ENCODE measurements around the gene TIPIN.
A peak's percentile ranks its signal among the peaks of the same experiment; 100 is the strongest.
"Not testable (repeated sequence)": the region's sequence is repeated elsewhere in the genome, so short reads cannot be mapped to it uniquely, and the experiment has no call there.

TIPIN gene

GRCh38 chr15:66356359-66357236 lies at the start of gene TIPIN:
Gene TIPIN (minus strand): TSS chr15:66356685. CDS start chr15:66352947, 3,738 bp downstream.
- peak; percentile 94 for DNase-seq (ENCODE audit: low read depth)

- DNase-seq (ENCODE audit: low read depth), result no peak
Observed at GRCh38 chr15:66405615-66406014, 49.1 kb upstream of the TIPIN start.

GRCh38 chr15:66405007-66405406 lies 48.5 kb upstream of the TIPIN start:
- DNase-seq (ENCODE audit: low read depth), result no peak

- no peak for DNase-seq (ENCODE audit: low read depth)
Observed at GRCh38 chr15:66404532-66404931, 48.0 kb upstream of the TIPIN start.

GRCh38 chr15:66404122-66404521 lies 47.6 kb upstream of the TIPIN start:
- no peak for DNase-seq (ENCODE audit: low read depth)

GRCh38 chr15:66403323-66403722 lies 46.8 kb upstream of the TIPIN start:
- no peak for DNase-seq (ENCODE audit: low read depth)

- DNase-seq (ENCODE audit: low read depth), result no peak
Observed at GRCh38 chr15:66402761-66403284, 46.3 kb upstream of the TIPIN start.

- DNase-seq (ENCODE audit: low read depth), result no peak
Observed at GRCh38 chr15:66401130-66402021, 44.9 kb upstream of the TIPIN start.

- no peak for DNase-seq (ENCODE audit: low read depth)
Observed at GRCh38 chr15:66400351-66400774, 43.9 kb upstream of the TIPIN start.

- DNase-seq (ENCODE audit: low read depth), result no peak
Observed at GRCh38 chr15:66399276-66399675, 42.8 kb upstream of the TIPIN start.

GRCh38 chr15:66394915-66395314 lies 38.4 kb upstream of the TIPIN start:
- DNase-seq (ENCODE audit: low read depth), result no peak

- DNase-seq (ENCODE audit: low read depth), result no peak
Observed at GRCh38 chr15:66394472-66394871, 38.0 kb upstream of the TIPIN start.

- DNase-seq (ENCODE audit: low read depth), result not testable (repeated sequence)
Observed at GRCh38 chr15:66393037-66393436, 36.6 kb upstream of the TIPIN start.

GRCh38 chr15:66390678-66391077 lies 34.2 kb upstream of the TIPIN start:
- DNase-seq (ENCODE audit: low read depth), result no peak

GRCh38 chr15:66389859-66390381 lies 33.4 kb upstream of the TIPIN start:
- DNase-seq (ENCODE audit: low read depth), result no peak

GRCh38 chr15:66389098-66389858 lies 32.8 kb upstream of the TIPIN start:
- DNase-seq (ENCODE audit: low read depth), result no peak

GRCh38 chr15:66388576-66388975 lies 32.1 kb upstream of the TIPIN start:
- DNase-seq (ENCODE audit: low read depth), result no peak

GRCh38 chr15:66388043-66388363 lies 31.5 kb upstream of the TIPIN start:
- no peak for DNase-seq (ENCODE audit: low read depth)

GRCh38 chr15:66387163-66388042 lies 30.9 kb upstream of the TIPIN start:
- peak; percentile 59 for DNase-seq (ENCODE audit: low read depth)

GRCh38 chr15:66386204-66387123 lies 30.0 kb upstream of the TIPIN start, which contains the start of gene MAP2K1:
Gene MAP2K1 (plus strand): TSS chr15:66386912. CDS start chr15:66387348, 436 bp downstream.
- DNase-seq (ENCODE audit: low read depth), result peak; percentile 97
